Retinal pigment epithelial cell (primary cell): Measurements from ENCODE around the gene IPPK.

Experiments
- DNase-seq: peaks from one replicate; pipeline ENCODE4 v3.0.0-alpha.2; 2010; ENCODE audit warnings: low read depth
- H3K4me3 ChIP-seq: 2 replicates; pipeline ENCODE4 v1.5.1; 2011; ENCODE audit warnings: mild to moderate bottlenecking, low read length, control low read depth, moderate library complexity
- TF ChIP-seq, protein P1 (sequence below): conservative IDR thresholded peaks from 2 replicates; pipeline ENCODE4 v1.5.1; 2011; ENCODE audit warnings: low read depth, low read length, control low read depth, inconsistent platforms

Gene IPPK

GRCh38 chr9:92715488-92716231 lies 45.7 kb upstream of the IPPK start:
- TF ChIP-seq, protein P1, sequence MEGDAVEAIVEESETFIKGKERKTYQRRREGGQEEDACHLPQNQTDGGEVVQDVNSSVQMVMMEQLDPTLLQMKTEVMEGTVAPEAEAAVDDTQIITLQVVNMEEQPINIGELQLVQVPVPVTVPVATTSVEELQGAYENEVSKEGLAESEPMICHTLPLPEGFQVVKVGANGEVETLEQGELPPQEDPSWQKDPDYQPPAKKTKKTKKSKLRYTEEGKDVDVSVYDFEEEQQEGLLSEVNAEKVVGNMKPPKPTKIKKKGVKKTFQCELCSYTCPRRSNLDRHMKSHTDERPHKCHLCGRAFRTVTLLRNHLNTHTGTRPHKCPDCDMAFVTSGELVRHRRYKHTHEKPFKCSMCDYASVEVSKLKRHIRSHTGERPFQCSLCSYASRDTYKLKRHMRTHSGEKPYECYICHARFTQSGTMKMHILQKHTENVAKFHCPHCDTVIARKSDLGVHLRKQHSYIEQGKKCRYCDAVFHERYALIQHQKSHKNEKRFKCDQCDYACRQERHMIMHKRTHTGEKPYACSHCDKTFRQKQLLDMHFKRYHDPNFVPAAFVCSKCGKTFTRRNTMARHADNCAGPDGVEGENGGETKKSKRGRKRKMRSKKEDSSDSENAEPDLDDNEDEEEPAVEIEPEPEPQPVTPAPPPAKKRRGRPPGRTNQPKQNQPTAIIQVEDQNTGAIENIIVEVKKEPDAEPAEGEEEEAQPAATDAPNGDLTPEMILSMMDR: no peak
- DNase-seq: no peak
- no peak overlapping the region for H3K4me3 ChIP-seq

DNA sequence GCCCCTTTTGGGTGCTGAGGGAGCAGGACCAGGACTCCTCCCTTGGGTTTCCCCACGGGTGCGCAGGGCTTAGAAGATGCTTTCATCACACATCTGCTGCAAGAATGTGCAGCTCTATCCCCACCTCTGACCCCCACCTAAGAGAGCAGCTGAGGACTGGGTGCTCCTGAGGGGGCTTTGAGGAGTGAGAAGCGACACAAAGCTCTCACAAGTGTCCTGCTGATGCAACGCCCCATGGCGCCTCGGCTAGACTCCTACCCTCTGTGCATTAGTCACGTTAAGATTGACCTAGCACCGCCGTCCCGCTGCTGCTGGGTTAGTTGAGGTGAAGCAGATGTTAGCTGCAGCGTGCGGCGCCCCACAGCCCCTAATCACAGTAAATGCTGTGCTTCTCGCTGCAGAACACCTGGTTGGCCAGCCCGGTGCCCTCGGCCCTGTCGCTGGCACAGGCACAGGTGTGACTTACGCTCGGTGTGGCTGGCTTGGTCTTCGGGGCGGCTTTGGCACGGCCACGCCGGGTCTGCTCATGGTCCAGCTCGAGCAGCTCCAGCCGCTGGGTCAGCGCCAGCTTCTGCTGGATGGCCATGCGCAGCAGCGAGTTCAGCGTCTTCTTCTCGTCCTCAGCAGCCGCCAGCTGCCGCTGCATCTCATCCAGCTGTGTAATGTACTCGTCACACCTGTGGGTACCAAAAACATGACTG lies 45.0 kb upstream of the IPPK start:
- TF ChIP-seq, protein P1: no peak
- DNase-seq: no peak
- H3K4me3 ChIP-seq: no peak overlapping the region

DNA sequence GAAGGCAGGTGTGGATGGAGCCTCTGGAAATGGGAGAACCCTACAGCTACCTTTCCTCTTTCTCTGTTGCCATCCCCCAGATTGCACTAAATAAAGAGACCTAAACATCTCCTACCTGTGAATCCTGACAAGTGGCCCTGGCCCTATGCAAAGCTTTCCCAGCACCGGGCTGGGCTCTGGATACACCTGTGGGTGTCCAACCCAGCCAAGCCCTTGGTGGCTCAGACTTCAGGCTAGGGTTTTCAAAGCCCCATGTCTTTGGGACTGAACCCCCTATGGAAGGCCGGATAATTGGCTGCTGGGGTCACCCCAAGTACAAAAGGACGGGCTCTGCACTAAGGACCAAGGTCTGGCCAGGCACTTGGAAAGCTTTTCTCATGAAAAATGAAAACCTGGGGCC lies 44.1 kb upstream of the IPPK start:
- no peak overlapping the region for H3K4me3 ChIP-seq
- DNase-seq: no peak
- TF ChIP-seq, protein P1: no peak

GRCh38 chr9:92713528-92713927 lies 43.6 kb upstream of the IPPK start:
- TF ChIP-seq, protein P1: no peak
- DNase-seq: no peak
- no peak overlapping the region for H3K4me3 ChIP-seq

DNA sequence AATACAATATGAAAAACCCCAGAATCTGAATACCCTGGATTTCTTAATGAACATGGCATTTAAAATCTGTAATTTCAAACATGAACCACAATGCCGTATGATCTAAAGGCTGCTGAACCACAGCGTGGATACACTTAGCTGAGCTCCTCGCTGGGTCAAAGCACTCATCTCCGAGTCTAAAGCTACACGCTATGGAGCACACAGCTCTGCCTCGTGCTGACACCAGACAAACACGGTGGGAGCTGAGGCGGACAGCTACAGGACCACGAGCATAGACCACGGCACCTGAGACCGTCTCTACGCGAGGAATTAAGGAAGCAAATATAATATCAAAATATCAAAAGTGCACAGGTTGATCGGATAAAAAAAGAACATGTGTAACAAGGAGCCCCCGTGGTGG lies 42.8 kb upstream of the IPPK start:
- no peak for DNase-seq
- H3K4me3 ChIP-seq: no peak overlapping the region
- TF ChIP-seq, protein P1: no peak

- TF ChIP-seq, protein P1: no peak
- no peak for DNase-seq
- H3K4me3 ChIP-seq: no peak overlapping the region
These were observed 41.9 kb upstream of the IPPK start for GRCh38 chr9:92711844-92712243.

DNA sequence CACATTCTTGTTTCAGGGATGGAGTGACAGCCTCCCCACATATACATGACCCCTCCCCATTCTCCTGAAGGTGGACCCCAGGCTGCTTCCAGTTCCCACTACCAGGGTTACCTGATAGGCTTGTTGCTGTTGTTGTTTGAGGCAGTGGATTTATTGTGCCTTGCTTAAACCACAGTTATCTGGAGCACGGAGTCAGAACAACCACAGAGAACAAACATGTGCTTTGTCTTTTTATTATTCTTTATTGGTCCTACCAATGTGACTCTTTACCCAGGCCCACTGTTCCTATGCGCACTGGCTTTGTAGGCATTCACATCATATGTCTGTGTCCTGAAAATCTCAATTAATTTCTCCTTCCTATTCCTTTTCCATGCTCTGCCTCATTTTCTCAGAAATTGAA lies 41.2 kb upstream of the IPPK start:
- TF ChIP-seq, protein P1: no peak
- H3K4me3 ChIP-seq: no peak overlapping the region
- DNase-seq: no peak
